Measurements from ENCODE around the gene SPARCL1. TPM values are rescaled to one million over a fixed set of nuclear protein-coding genes. Genes with fewer than 3 reads are reported as not detected.

The SPARCL1 gene
- total and polyA plus RNA-seq, 2 of the 13 experiments (the other 11 are each of a cell fraction or from before 2014, with no cell fraction given), result 0.04 TPM; not detected in 1

DNA sequence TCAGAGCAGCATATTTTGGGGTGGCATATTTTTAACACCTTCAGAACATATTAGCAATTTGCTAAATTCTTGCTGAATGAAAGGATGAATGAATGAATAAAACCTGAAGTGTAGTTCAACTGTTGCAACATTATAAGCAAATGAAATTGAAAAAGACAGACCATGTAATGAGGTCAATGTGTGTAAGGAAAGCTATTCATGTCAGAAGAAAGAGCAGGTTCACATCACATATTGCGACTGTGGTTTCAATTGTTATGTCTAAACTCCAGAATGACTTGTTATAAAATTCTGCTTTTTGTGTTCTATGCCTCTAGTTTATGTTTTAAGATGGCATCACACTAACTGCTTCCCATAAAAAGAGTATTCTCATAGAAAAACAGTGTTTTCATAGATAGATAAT is 46.2 kb upstream of the SPARCL1 start:
- TF ChIP-seq EHMT2 (IDR thresholded peaks at IDR 0.05; ENCODE audit: borderline replicate concordance, low read depth, low read length) (no peak), ZNF780A (CRISPR knock-in tag; IDR thresholded peaks at IDR 0.05) (no peak), RBM39 (IDR thresholded peaks at IDR 0.05; ENCODE audit: low read depth, low read length, poor library complexity, severe bottlenecking) (no peak), ARHGAP35 (CRISPR knock-in tag; IDR thresholded peaks at IDR 0.05; ENCODE audit: borderline replicate concordance) (no peak), DR1 (CRISPR knock-in tag; IDR thresholded peaks at IDR 0.05) (no peak), SOX5 (CRISPR knock-in tag; IDR thresholded peaks at IDR 0.05; ENCODE audit: borderline replicate concordance) (no peak)
- TF ChIP-seq, protein P1, sequence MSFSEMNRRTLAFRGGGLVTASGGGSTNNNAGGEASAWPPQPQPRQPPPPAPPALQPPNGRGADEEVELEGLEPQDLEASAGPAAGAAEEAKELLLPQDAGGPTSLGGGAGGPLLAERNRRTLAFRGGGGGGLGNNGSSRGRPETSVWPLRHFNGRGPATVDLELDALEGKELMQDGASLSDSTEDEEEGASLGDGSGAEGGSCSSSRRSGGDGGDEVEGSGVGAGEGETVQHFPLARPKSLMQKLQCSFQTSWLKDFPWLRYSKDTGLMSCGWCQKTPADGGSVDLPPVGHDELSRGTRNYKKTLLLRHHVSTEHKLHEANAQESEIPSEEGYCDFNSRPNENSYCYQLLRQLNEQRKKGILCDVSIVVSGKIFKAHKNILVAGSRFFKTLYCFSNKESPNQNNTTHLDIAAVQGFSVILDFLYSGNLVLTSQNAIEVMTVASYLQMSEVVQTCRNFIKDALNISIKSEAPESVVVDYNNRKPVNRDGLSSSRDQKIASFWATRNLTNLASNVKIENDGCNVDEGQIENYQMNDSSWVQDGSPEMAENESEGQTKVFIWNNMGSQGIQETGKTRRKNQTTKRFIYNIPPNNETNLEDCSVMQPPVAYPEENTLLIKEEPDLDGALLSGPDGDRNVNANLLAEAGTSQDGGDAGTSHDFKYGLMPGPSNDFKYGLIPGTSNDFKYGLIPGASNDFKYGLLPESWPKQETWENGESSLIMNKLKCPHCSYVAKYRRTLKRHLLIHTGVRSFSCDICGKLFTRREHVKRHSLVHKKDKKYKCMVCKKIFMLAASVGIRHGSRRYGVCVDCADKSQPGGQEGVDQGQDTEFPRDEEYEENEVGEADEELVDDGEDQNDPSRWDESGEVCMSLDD (CRISPR knock-in tag; IDR thresholded peaks at IDR 0.05; ENCODE audit: borderline replicate concordance), result no peak
- TF ChIP-seq, protein P2, sequence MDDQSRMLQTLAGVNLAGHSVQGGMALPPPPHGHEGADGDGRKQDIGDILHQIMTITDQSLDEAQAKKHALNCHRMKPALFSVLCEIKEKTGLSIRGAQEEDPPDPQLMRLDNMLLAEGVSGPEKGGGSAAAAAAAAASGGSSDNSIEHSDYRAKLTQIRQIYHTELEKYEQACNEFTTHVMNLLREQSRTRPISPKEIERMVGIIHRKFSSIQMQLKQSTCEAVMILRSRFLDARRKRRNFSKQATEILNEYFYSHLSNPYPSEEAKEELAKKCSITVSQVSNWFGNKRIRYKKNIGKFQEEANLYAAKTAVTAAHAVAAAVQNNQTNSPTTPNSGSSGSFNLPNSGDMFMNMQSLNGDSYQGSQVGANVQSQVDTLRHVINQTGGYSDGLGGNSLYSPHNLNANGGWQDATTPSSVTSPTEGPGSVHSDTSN (CRISPR knock-in tag; IDR thresholded peaks at IDR 0.05; ENCODE audit: borderline replicate concordance), result no peak
- no TSS peak for BruUV-seq (replicated peaks)
- H3K4me2 ChIP-seq (ENCODE audit: low read depth, low read length), result no peak overlapping the region
- intact Hi-C loops (cut with micrococcal nuclease; ENCODE audit: unreplicated experiment) (no loop called here), in situ Hi-C loops (cut with HindIII; ENCODE audit: extremely low pct_ligation_motif_present, low pct_unique_long_range_greater_than_20kb) (no loop called here)
- no peaks in the 10 kb centered on the region for H3K4me1 ChIP-seq (ENCODE audit: insufficient read depth, low read length)
- POLR2A ChIA-PET, result no interaction called here
- H3K9me3 ChIP-seq (ENCODE audit: low read length), result no peaks in the 10 kb centered on the region
- 32% methylated on average over 1 of the region's 1 CpG for WGBS (ENCODE audit: low lambda C conversion rate)
- CTCF ChIA-PET (ENCODE audit: low intra/inter-chr PET ratio, low total read pairs), result no interaction called here
- H3K4me3 ChIP-seq (replicated peaks in 1 of 3; ENCODE audit: insufficient read depth in 1 of 3, low read depth in 2 of 3, low read length in 3 of 3), result no peak overlapping the region
- H3K27me3 ChIP-seq (ENCODE audit: control insufficient read depth in 1 of 2, insufficient read depth in 2 of 2, low read length in 2 of 2), result 0 out of 5 replicates have a peak, but pooled peaks cover 0 to 3% of the 10 kb centered on the region in 2 experiments
- no peaks in the 10 kb centered on the region for H3K36me3 ChIP-seq (replicated peaks in 1 of 2; ENCODE audit: control insufficient read depth in 1 of 2, insufficient read depth in 2 of 2, low read length in 2 of 2)
- ATAC-seq, result no peak
- no peak for DNase-seq (ENCODE audit: low spot score)
- no peaks in the 10 kb centered on the region for H3K79me2 ChIP-seq (ENCODE audit: insufficient read depth, low read length)
- no peaks in the 10 kb centered on the region for H4K20me1 ChIP-seq (ENCODE audit: insufficient read depth, low read length)
- no peak for FAIRE-seq
- no peak overlapping the region for H2AFZ ChIP-seq (ENCODE audit: low read length)
- H3K9ac ChIP-seq (ENCODE audit: insufficient read depth, low read depth, low read length), result no peak overlapping the region
- H3K27ac ChIP-seq (ENCODE audit: extremely low read length, insufficient read depth, low read length), result no peak overlapping the region
